Upper lobe of left lung (tissue), 6 donors: ENCODE data around the gene FHOD1. TPM values are rescaled to one million over a fixed set of nuclear protein-coding genes. Genes with fewer than 3 reads are reported as not detected.

Source experiments
- ATAC-seq, 2 donors: fragments of 200-7000 bp; cut with Tn5 transposase; one replicate each; pipeline ENCODE4 v1.9.1; 2022; ENCODE audit warnings: mild to moderate bottlenecking in 2 of 2, moderate library complexity in 2 of 2; ENCODE audit not compliant: low FRiP score in 2 of 2
- DNase-seq, 2 donors: peaks; one replicate each; pipeline ENCODE4 v3.0.0-alpha.2; 2019 to 2020
- H3K27ac ChIP-seq, 4 donors: fragments of 200-600 bp; sonication (generic); one replicate each; pipeline ENCODE4 v1.5.1; 2016 to 2019
- H3K27me3 ChIP-seq, 4 donors: fragments of 200-600 bp; sonication (generic); one replicate each; pipeline ENCODE4 v1.5.1; 2017 to 2019
- H3K36me3 ChIP-seq, 4 donors: fragments of 200-600 bp; sonication (generic); one replicate each; pipeline ENCODE4 v1.5.1; 2016 to 2019
- H3K4me1 ChIP-seq, 4 donors: fragments of 200-600 bp; sonication (generic); one replicate each; pipeline ENCODE4 v1.5.1; 2018 to 2019
- H3K4me3 ChIP-seq, 4 donors: fragments of 200-600 bp; sonication (generic); one replicate each; pipeline ENCODE4 v1.5.1; 2017 to 2019; ENCODE audit warnings: mild to moderate bottlenecking in 2 of 4, moderate library complexity in 1 of 4
- H3K9me3 ChIP-seq, 4 donors: fragments of 200-600 bp; sonication (generic); one replicate each; pipeline ENCODE4 v1.5.1; 2018 to 2019
- EP300 ChIP-seq, 4 donors: sonication (generic); formaldehyde crosslinking; IDR thresholded peaks; one replicate each; pipeline ENCODE4 v1.5.1; 2017; ENCODE audit warnings: antibody characterized with exemption in 4 of 4, control low read depth in 2 of 4
- POLR2A ChIP-seq, 4 donors: fragments of 450-650 bp; IDR thresholded peaks; one replicate each; pipeline ENCODE4 v1.5.1; 2016 to 2017; ENCODE audit warnings: antibody characterized with exemption in 4 of 4, mild to moderate bottlenecking in 2 of 4
- POLR2AphosphoS5 ChIP-seq, 2 donors: sonication (generic); formaldehyde crosslinking; IDR thresholded peaks; one replicate each; pipeline ENCODE4 v1.5.1; 2017; ENCODE audit warnings: antibody characterized with exemption in 2 of 2
- WGBS, 2 donors: methylation state at CpG; one replicate each; pipeline ENCODE4 v1.1.5; 2017 to 2018; 5-methylcytosine and 5-hydroxymethylcytosine counted together
- total RNA-seq, 6 donors: library from RNA; depleted of rRNA in 4 of 6; stranded (reverse); fragments of >200 nt in 4 of 6; gene quantifications; one replicate each; pipeline versions ENCODE4 v1.1.0 to v1.2.1, GENCODE V29; 2016 to 2021
- TF ChIP-seq, protein P1 (sequence below), 6 experiments: fragments of 450-650 bp in 4 of 6; fragments of 200-600 bp in 2 of 6; sonication (generic) in 2 of 6; IDR thresholded peaks; one replicate each; pipeline ENCODE4 v1.5.1; 2016 to 2019; ENCODE audit warnings: antibody characterized with exemption in 6 of 6
- donor health status: DM: no; HTN: no; CAD: no; lungs with moderate emphysema.
- donor health status: DM: no; HTN: yes; CAD: no; lungs with severe emphysema.

FHOD1 gene
- total RNA-seq, 6 donors from 2014 or later, result 26.0 to 310 (median 91.0) TPM

DNA sequence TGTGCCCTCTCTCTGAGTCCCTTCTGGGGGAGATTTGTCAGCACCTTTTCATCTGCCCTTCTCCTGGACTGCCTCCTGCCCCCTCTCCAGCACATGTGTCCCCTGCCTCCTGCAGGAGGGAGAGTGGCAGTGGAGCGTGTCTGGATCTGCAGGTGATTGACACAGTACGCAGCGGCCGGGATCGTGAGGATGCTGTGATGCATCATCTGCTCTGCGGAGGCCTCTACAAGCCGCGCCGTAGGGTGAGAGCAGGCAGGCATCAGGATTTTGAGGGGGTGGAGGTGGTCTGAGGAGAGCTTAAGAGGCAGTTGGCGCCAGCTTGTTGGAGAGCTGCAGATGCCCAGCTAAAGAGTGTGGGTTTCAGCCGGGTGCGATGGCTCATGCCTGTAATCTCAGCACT is 12.4 kb upstream of the FHOD1 start:
- no peak overlapping the region for H3K4me3 ChIP-seq
- ATAC-seq (no peak), DNase-seq (no peak)
- 94% methylated on average over 12 of the region's 12 CpGs for WGBS, 2 donors
- TF ChIP-seq, protein P1, sequence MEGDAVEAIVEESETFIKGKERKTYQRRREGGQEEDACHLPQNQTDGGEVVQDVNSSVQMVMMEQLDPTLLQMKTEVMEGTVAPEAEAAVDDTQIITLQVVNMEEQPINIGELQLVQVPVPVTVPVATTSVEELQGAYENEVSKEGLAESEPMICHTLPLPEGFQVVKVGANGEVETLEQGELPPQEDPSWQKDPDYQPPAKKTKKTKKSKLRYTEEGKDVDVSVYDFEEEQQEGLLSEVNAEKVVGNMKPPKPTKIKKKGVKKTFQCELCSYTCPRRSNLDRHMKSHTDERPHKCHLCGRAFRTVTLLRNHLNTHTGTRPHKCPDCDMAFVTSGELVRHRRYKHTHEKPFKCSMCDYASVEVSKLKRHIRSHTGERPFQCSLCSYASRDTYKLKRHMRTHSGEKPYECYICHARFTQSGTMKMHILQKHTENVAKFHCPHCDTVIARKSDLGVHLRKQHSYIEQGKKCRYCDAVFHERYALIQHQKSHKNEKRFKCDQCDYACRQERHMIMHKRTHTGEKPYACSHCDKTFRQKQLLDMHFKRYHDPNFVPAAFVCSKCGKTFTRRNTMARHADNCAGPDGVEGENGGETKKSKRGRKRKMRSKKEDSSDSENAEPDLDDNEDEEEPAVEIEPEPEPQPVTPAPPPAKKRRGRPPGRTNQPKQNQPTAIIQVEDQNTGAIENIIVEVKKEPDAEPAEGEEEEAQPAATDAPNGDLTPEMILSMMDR (IDR thresholded peaks at IDR 0.05), result no peak
- TF ChIP-seq POLR2A (IDR thresholded peaks at IDR 0.05) (no peak), POLR2AphosphoS5 (IDR thresholded peaks at IDR 0.05) (no peak), EP300 (IDR thresholded peaks at IDR 0.05) (no peak)
- no peaks in the 10 kb centered on the region for H3K4me1 ChIP-seq
- no peak overlapping the region for H3K27ac ChIP-seq
- no peaks in the 10 kb centered on the region for H3K9me3 ChIP-seq
- H3K36me3 ChIP-seq, result no peaks in the 10 kb centered on the region
- no peaks in the 10 kb centered on the region for H3K27me3 ChIP-seq

DNA sequence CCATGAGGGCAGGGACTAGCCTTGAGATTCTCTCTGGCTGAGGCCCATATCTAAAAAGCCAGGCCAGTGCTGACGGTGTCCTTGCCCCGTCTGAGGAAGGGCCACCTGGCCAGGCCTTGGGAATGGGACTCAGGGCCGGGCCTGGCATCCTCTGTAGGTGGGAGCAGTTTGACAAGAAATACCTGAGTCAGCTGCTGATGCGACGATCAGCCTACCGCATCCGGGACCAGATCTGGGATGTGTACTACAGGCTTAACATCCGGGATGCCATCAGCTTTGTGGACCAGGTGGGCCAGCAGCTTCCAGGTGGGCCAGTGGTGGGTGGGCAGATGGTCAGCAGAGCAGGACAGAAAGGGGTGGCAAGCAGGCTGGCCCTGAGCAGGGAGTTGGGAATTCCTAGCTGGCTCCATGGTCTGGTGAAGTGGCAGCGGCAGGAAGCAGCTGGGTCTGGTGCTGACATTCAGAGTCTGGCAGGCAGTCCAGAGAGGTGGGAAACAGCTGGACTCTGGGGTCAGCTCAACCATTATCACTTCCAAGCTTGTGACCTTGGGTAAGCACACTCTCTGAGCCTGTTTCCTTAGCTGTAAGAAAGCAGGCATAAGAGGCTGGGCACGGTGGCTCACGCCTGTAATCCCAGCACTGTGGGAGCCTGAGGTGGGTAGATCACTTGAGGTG is 11.0 kb upstream of the FHOD1 start:
- H3K4me3 ChIP-seq, result no peak overlapping the region
- DNase-seq, result no peak
- no peak for TF ChIP-seq POLR2A (IDR thresholded peaks at IDR 0.05)
- TF ChIP-seq, protein P1 (IDR thresholded peaks at IDR 0.05), result no peak
- no peak for TF ChIP-seq EP300 (IDR thresholded peaks at IDR 0.05)
- TF ChIP-seq POLR2AphosphoS5 (IDR thresholded peaks at IDR 0.05), result no peak
- ATAC-seq, result no peak
- no peaks in the 10 kb centered on the region for H3K4me1 ChIP-seq
- H3K36me3 ChIP-seq, result no peaks in the 10 kb centered on the region
- WGBS, 2 donors, result 80 to 94% methylated on average over 1 to 11 of the region's 11 CpGs
- H3K27ac ChIP-seq, result no peak overlapping the region
- H3K9me3 ChIP-seq, result no peaks in the 10 kb centered on the region
- H3K27me3 ChIP-seq, result no peaks in the 10 kb centered on the region

DNA sequence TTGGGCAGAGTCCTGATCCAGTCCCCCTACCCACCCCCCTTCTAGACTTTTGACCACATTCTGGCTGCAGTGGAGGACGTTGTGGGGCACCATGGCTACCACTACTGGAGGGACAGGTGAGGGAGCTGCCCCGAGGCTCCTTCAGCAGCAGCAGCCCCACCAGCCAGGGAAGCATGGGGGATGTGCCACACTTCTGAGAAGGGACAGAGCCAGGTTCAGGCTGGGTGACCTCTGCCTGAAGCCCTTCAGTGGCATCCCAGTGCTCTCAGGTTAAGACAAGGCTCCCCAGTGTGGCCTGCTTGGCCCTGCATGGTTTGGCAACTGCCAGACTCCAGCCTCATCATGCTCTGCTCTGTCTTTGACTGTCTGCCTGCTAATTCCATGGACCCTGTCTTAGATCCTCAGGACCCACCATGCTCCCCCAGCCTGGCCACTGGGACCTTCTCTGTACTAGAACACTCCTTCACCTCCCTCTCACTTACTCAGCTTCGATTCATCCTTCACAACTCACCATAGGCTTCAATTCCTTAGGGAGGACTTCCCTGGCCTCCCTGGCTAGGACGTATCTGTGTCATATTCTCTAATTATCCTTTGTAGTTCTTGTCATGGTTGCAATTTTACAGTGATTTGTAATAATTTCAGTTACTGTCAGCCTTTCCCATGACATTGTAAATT is 10.3 kb upstream of the FHOD1 start:
- ATAC-seq, result no peak
- H3K27me3 ChIP-seq, result no peaks in the 10 kb centered on the region
- H3K4me1 ChIP-seq, result no peaks in the 10 kb centered on the region
- H3K36me3 ChIP-seq, result no peaks in the 10 kb centered on the region
- WGBS, 2 donors, result 79 to 84% methylated on average over 4 of the region's 4 CpGs
- no peak overlapping the region for H3K27ac ChIP-seq
- no peak overlapping the region for H3K4me3 ChIP-seq
- no peak for DNase-seq
- TF ChIP-seq POLR2AphosphoS5 (IDR thresholded peaks at IDR 0.05) (no peak), EP300 (IDR thresholded peaks at IDR 0.05) (no peak), POLR2A (IDR thresholded peaks at IDR 0.05) (no peak)
- TF ChIP-seq, protein P1 (IDR thresholded peaks at IDR 0.05), result no peak
- no peaks in the 10 kb centered on the region for H3K9me3 ChIP-seq

DNA sequence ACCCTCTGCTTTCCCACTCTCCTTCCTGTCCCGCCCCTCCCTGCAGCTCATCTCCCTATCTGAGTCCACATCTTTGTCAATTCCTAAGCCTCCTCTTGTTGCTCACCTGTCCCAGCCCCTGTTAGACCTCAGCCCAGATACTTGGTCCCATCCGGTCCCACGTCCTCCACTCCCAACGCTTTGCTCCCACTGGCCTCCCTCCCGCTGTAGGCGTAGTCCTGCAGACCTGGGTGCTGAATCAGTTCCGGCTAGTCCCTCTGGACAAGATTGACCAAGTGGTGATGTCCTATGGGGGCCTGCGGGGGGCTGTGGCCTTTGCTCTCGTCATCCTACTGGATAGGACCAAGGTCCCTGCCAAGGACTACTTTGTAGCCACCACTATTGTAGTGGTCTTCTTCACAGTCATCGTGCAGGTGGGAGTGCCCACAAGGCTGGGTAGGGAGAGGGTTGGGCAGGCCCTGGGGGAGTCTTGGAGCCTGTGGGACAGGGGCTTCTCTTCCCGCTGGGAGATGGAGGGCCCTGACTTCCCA is 9.5 kb upstream of the FHOD1 start:
- H3K27ac ChIP-seq, result no peak overlapping the region
- TF ChIP-seq, protein P1 (IDR thresholded peaks at IDR 0.05), result no peak
- TF ChIP-seq POLR2AphosphoS5 (IDR thresholded peaks at IDR 0.05) (no peak), EP300 (IDR thresholded peaks at IDR 0.05) (no peak), POLR2A (IDR thresholded peaks at IDR 0.05) (no peak)
- no peak for ATAC-seq
- 91 to 98% methylated on average over 8 to 11 of the region's 11 CpGs for WGBS, 2 donors
- no peak for DNase-seq
- H3K36me3 ChIP-seq, result no peaks in the 10 kb centered on the region
- no peak overlapping the region for H3K4me3 ChIP-seq
- no peaks in the 10 kb centered on the region for H3K9me3 ChIP-seq
- H3K27me3 ChIP-seq, result no peaks in the 10 kb centered on the region
- H3K4me1 ChIP-seq, result no peaks in the 10 kb centered on the region
